IMR-90 (cell line): Measurements from ENCODE around the gene GPR139.

ENCODE experiments used
- CEBPB ChIP-seq: IDR thresholded peaks from 2 replicates; pipeline ENCODE4 v1.6.1; 2012; ENCODE audit warnings: low read depth, low read length, improper control_type of control experiment
- CTCF ChIP-seq: conservative IDR thresholded peaks from 2 replicates; pipeline ENCODE4 v1.5.1; 2012; ENCODE audit warnings: mild to moderate bottlenecking, low read depth, low read length, improper control_type of control experiment
- MAFK ChIP-seq: IDR thresholded peaks from 2 replicates; pipeline ENCODE4 v1.6.1; 2012; ENCODE audit warnings: low read depth, low read length, improper control_type of control experiment
- NFE2L2 ChIP-seq: fragments of 150-350 bp; IDR thresholded peaks from 2 replicates; pipeline ENCODE4 v1.6.1; 2016; ENCODE audit warnings: low read depth, mild to moderate bottlenecking, low read length
- POLR2A ChIP-seq: IDR thresholded peaks from 2 replicates; pipeline ENCODE4 v1.6.1; 2012; ENCODE audit warnings: mild to moderate bottlenecking, low read depth, low read length
- RAD21 ChIP-seq: IDR thresholded peaks from 2 replicates; pipeline ENCODE4 v1.6.1; 2012; ENCODE audit warnings: low read length, improper control_type of control experiment
- RCOR1 ChIP-seq: IDR thresholded peaks from 2 replicates; pipeline ENCODE4 v1.6.1; 2012; ENCODE audit warnings: mild to moderate bottlenecking, low read length, improper control_type of control experiment; ENCODE audit not compliant: insufficient replicate concordance
- RFX5 ChIP-seq: IDR thresholded peaks from 2 replicates; pipeline ENCODE4 v1.8.0; 2012; ENCODE audit warnings: low read depth, mild to moderate bottlenecking, low read length, moderate library complexity
- SMC3 ChIP-seq: fragments of 150-350 bp; IDR thresholded peaks from 2 replicates; pipeline ENCODE4 v1.6.1; 2016; ENCODE audit warnings: low read depth, mild to moderate bottlenecking, antibody characterized with exemption, low read length, moderate library complexity
- TF ChIP-seq, protein P1 (sequence below): fragments of 150-350 bp; IDR thresholded peaks from 2 replicates; pipeline ENCODE4 v1.6.1; 2016; ENCODE audit warnings: low read depth, mild to moderate bottlenecking, low read length, moderate library complexity, borderline replicate concordance
- TF ChIP-seq, protein P2 (sequence below): fragments of 150-350 bp; IDR thresholded peaks from 2 replicates; pipeline ENCODE4 v1.6.1; 2017; ENCODE audit warnings: mild to moderate bottlenecking, antibody characterized with exemption, low read length, low read depth

GRCh38 chr16:19991614-19992013 is 82.1 kb downstream of the GPR139 start:
- TF ChIP-seq POLR2A = no peak
- no peak for TF ChIP-seq MAFK
- TF ChIP-seq CTCF = no peak
- TF ChIP-seq SMC3 = no peak
- no peak for TF ChIP-seq CEBPB
- no peak for TF ChIP-seq RCOR1
- TF ChIP-seq RAD21 = no peak
- no peak for TF ChIP-seq NFE2L2
- TF ChIP-seq, protein P1, sequence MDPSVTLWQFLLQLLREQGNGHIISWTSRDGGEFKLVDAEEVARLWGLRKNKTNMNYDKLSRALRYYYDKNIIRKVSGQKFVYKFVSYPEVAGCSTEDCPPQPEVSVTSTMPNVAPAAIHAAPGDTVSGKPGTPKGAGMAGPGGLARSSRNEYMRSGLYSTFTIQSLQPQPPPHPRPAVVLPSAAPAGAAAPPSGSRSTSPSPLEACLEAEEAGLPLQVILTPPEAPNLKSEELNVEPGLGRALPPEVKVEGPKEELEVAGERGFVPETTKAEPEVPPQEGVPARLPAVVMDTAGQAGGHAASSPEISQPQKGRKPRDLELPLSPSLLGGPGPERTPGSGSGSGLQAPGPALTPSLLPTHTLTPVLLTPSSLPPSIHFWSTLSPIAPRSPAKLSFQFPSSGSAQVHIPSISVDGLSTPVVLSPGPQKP = no peak
- TF ChIP-seq, protein P2, sequence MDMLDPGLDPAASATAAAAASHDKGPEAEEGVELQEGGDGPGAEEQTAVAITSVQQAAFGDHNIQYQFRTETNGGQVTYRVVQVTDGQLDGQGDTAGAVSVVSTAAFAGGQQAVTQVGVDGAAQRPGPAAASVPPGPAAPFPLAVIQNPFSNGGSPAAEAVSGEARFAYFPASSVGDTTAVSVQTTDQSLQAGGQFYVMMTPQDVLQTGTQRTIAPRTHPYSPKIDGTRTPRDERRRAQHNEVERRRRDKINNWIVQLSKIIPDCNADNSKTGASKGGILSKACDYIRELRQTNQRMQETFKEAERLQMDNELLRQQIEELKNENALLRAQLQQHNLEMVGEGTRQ = no peak
- no peak for TF ChIP-seq RFX5
